Stimulated activated CD4-positive, alpha-beta T cell treated with anti-CD3 and anti-CD28 coated beads, Interleukin-4, amount 100 ng/mL, for 4 hours (primary cell): Measurements from ENCODE around the gene APOL6.
"Not testable (repeated sequence)": the region's sequence is repeated elsewhere in the genome, so short reads cannot be mapped to it uniquely, and the experiment has no call there.

ENCODE experiments used
- DNase-seq, 2 experiments: peaks; one replicate each; pipeline ENCODE4 v3.0.0-alpha.2; 2020

APOL6 gene

GRCh38 chr22:35618427-35619223 is 29.6 kb upstream of the APOL6 start:
- no peak for DNase-seq

DNA sequence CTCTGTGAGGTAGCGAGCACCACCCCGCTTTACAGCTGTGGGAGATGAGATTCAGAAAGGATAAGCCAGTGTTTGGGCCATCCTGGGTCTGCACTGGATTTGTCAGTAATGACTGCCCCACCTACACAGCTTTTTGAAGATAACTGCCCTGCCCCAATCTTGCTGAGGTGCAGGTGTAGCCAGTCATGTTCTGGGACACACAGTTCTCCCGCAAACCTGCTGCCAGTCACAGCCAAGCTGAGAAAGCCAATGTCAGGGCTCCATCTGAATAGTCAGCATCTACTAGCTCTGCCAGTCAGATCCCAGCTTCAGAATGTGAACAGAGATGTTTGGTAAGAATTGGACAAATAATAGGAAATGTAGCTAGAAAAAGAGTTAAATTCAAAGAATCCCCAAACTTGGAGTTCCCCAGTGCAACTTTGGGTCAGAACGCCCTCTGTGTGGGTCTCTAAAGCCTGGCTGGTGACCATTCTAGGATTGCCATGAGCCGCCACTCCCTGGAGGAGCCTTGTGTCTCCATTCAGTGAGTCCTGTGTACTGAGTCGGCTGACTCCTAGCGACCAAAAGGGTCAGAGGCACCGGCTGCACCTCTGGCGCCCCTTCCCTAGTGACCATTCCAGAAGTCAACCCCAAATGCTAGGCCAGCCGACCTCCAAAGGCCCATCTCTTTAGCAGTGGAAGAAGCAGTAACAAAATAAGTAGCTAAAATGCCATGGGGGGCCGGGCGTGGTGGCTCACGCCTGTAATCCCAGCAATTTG is 28.7 kb upstream of the APOL6 start:
- no peak for DNase-seq

- no peak for DNase-seq
Measured at GRCh38 chr22:35620624-35621251, 27.5 kb upstream of the APOL6 start.

GRCh38 chr22:35621451-35621850 is 26.8 kb upstream of the APOL6 start:
- no peak for DNase-seq

DNA sequence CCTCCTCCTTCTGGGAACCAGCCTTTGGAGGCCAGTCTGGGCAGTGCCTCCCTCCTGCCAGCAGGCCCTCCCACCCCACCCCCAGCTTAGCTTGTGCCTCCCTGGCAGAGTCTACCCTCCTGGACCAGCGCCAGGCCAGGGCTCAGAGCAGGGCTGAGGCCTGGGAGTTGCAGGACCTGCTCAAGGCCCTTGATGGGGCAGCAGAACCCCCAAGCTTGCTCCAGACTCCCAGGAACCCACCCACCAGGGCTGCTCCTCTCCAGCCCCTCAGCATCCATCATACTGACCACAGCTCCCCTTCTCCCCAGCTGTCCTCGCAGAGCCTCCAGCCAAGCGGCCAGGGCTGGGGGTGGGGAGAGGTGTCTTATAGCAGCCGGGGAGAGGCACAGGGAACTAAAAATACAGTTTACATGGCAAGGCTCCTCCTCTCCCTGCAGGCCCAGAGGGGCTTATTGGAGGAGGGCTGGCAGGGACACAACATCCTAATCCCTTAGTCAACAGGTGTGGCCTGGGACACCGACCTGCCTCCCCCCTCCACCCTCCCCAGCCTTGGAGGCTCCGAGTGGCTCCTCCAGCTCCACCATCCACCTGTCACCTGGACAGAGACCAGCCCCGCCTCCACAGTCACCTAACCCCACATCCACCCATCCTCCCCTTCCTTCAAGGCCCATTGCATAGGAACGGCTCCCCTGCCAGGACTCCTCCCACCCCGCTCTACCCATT is 25.9 kb upstream of the APOL6 start:
- DNase-seq: no peak

DNA sequence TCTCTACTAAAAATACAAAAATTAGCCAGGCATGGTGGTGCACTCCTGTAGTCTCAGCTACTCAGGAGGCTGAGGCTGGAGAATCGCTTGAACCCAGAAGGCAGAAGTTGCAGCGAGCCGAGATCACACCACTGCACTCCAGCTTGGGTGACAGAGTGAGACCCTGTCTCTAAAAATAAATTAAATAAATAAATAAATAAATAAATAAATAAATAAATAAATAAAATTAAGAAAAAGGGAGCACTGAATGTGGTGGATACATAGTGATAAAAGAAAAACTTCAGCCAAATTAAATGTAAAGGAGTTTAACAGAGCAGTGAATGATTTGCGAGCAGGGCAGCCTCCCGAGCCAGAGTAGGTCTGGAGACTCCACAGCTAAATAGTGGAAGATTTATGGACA is 24.4 kb upstream of the APOL6 start:
- not testable (repeated sequence) for DNase-seq

GRCh38 chr22:35624547-35624946 is 23.7 kb upstream of the APOL6 start:
- no peak for DNase-seq

GRCh38 chr22:35625763-35626432 is 22.3 kb upstream of the APOL6 start:
- DNase-seq: no peak

DNA sequence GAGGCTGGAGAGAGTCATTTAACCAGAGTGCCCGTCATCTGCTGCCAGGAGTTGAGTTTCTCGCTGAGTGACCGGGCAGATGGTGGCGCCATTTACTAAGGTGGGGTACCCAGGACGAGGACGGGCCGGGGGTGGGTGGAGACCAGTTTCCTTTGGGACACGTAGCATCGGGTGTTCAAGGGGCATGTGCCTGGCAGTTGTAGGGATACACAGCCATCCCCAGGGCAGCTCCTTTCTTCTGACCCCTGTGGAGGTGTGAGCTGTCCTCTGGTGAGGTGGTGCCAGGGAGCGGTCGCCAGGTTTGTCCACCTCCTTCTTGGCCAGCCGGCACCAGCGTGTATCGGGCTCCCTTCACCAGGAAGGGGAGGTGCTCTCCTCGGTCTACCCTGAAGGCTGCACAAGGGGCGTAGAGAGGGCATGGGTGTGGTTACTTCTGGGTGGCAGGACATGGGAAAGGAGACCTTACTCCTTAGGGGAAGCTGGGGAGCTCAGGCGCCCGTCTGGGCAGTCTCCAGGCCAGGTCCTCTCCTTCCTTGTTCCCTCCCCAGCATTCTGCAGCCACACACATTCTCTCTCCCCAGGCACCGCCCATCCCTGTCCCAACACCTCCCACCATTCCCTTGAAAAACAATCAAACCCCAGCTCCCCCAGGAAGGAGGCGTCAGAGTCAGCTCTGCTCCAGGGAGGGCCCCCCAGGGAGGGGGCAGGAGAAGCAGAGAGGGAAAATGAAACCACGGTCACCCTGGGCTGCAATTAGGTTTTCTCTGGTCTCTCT is 20.8 kb upstream of the APOL6 start:
- DNase-seq: peak; percentile 52 to 53

DNA sequence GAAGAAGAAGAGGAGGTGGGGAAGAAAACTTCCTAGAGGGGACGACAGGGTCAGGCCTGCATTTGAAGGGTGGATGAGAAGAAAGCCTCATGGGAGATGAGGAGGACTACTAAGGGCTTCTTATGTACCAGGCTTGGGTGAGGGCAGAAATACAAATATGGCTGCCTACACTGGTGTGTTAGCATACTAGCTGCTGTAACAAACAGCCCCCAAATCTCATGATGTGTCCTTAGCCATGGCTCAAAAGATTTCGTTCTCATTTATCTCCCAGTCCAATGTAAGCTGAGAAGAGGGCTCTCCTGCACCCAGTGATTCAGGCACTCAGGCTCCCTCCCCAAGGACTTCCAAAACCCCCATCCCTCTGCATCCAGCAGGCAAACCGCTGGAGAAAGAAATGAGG is 19.5 kb upstream of the APOL6 start:
- DNase-seq: no peak

GRCh38 chr22:35629406-35630216 is 18.6 kb upstream of the APOL6 start:
- peak; percentile 24 to 50 for DNase-seq

- DNase-seq: no peak
Measured at GRCh38 chr22:35630387-35630793, 17.9 kb upstream of the APOL6 start.

DNA sequence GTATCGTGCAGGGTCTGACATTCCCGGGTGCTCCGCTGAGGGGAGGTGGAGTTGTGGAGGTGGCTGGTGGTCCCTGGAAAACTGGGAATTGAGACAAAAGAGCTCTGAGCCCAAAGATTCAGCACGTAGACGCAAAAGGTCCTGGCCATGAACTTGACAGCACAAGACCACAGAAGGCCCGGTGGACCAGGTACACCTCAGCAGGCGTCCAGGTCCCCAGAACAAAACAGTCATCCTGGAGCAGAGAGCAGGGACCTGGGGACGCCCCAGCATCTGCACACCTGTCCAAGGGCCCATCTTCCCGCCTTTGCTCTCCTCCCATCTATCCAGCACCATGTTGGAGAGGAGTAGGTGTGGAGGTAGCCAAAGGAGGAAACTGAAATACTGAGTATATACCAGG is 17.4 kb upstream of the APOL6 start:
- DNase-seq: no peak

GRCh38 chr22:35631597-35631996 is 16.6 kb upstream of the APOL6 start:
- peak in 1 of 2 experiments; percentile 36 for DNase-seq

DNA sequence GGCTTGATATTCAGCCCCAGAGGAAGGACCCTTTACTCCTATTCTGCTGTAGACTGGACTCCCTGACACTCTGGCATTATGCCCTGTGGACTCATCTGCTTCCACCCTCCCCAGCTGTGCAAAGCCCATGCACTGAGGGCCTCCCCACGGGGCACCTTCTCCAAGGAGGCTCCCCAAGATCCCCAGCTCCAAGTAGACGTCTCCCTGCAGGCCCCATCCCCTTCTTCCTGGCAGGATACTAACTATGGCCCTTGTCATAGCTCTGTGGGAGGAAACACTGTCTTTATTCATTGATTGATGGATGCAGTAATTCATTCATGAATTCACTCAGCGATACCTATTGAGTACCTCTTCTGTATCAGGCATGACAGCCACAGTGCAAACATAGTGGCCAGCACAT is 15.3 kb upstream of the APOL6 start:
- no peak for DNase-seq

DNA sequence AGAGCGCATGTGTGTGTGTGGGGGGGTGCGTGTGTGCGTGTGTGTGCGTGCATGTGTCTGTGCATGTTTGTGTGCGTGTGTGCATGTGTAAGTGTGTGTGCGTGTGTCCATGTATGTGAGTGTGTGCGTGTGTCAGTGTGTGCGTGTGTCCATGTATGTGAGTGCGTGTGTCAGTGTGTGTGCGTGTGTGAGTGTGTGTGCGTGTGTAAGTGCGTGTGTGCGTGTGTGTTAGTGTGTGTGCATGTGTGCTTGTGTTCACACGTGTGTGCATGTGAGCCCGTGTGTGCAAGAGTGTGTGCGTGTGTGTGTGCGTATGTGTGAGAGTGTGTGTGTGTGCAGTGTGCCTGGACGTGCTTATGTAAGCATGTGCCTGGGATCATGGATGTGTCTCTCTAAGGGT is 14.7 kb upstream of the APOL6 start:
- DNase-seq: no peak

DNA sequence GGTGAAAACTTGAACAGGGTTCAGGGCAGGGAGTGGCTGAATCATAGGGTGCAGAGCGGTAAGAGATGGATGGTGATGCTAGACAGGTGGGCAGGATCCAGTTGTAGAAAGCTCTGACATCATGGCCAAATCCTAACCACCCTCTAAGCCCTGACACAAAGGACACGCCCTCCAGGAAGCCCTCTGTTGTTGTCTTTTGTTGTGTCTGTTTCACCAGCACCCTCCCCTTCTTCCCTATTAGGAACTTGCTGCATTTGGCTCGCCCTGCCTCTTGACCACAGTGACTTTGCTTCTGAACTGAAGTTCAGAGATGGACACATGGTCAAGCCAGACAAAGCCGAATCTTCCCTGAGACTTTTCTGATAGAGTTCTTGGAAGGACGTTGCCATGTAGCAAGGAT is 14.2 kb upstream of the APOL6 start:
- DNase-seq: no peak

DNA sequence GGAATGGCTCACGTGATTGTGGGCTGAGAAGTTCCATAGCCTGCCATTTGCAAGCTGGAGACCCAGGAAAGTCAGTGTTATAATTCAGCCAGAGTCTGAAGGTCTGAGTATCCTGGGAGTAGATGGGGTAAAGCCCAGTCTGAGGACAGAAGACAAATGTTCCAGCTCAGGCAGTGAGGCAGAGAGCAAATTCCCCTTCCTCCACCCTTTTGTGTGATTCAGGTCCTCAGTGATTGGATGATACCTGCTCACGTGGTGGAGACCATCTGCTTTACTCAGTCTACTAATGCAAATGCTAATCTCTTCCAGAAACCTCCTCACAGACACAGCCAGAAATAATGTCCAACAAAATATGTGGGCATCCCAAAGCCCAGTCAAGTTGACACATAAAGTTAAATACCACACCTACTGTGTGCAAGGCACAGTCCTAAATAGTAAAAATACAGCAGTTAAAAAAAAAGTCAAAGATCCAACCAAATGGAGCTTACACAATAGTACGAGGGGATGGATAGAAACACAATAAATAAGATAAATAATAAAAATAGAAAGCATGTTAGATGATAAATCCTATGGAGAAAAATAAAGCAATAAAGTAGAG is 13.2 kb upstream of the APOL6 start:
- no peak for DNase-seq

DNA sequence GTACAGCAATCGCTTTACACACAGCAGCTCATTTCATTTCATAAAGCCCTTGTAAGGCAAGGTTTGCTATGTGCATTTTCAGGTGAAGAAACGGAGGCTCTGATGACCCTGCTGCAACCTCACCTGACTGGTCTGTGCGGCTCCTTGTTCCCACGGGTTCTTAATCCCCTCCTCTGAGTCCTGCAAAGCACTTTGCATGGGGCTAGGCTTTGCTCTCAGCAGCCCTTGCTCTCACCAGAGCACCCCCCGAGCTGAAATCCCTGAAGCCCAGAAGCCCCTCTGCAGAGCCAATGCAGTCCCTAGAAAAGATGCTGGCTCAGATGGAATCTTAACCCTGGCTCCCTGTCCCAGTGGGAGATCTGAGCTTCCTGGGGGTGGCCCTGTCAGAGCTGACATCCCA is 11.0 kb upstream of the APOL6 start:
- DNase-seq: no peak

DNA sequence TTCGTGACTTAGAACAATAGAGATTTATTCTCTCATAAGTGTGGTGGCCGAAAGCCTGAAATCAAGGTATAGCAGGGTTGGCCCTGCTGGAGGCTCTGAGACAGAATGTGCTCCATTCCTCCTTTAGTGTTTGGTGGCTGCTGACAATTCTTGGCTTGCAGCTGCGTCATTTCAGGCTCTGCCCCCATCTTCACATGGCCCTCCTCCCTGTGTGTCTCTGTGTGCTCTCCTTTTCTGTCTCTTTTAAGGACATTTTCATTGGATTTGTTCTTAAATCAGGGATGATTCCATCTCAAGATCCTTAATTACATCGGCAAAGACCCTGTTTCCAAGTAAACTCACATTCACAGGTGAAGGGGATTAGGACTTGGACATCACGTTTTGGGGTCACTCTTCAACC is 10.2 kb upstream of the APOL6 start:
- DNase-seq: no peak

GRCh38 chr22:35638410-35638809 is 9.8 kb upstream of the APOL6 start:
- DNase-seq: no peak
